NCI-H510A treated with DMSO at 0.1 percent for 48 hours (cell line): ENCODE results near the gene HM13.
"Not testable (repeated sequence)": the region's sequence is repeated elsewhere in the genome, so short reads cannot be mapped to it uniquely, and the experiment has no call there.

Source experiments
- DNase-seq: peaks from one replicate; lab custom pipeline; 2025; lab: John Stamatoyannopoulos, UW

Gene HM13

GRCh38 chr20:31543966-31544598 is 29.8 kb downstream of the HM13 start:
- no peak for DNase-seq

GRCh38 chr20:31544600-31544999 is 30.4 kb downstream of the HM13 start:
- DNase-seq: no peak

GRCh38 chr20:31545621-31546040 is 31.4 kb downstream of the HM13 start:
- not testable (repeated sequence) for DNase-seq

GRCh38 chr20:31547017-31547675 is 32.9 kb downstream of the HM13 start:
- peak; percentile 84 for DNase-seq

GRCh38 chr20:31547720-31548298 is 33.6 kb downstream of the HM13 start:
- DNase-seq: no peak

- DNase-seq: no peak
Observed at GRCh38 chr20:31548820-31549512, 34.7 kb downstream of the HM13 start.

GRCh38 chr20:31549513-31549880 is 35.3 kb downstream of the HM13 start:
- DNase-seq: no peak

GRCh38 chr20:31550099-31550498 is 35.9 kb downstream of the HM13 start:
- DNase-seq: no peak

GRCh38 chr20:31551163-31552081 is 37.2 kb downstream of the HM13 start:
- no peak for DNase-seq

- no peak for DNase-seq
Observed at GRCh38 chr20:31555203-31555775, 41.0 kb downstream of the HM13 start.

GRCh38 chr20:31559704-31560093 is 45.5 kb downstream of the HM13 start:
- no peak for DNase-seq

- DNase-seq: peak; percentile 52
Observed at GRCh38 chr20:31560094-31560745, 46.0 kb downstream of the HM13 start.

- DNase-seq: no peak
Observed at GRCh38 chr20:31560746-31561598, 46.7 kb downstream of the HM13 start.

- DNase-seq: peak; percentile 39
Observed at GRCh38 chr20:31562241-31562640, 48.0 kb downstream of the HM13 start.

- no peak for DNase-seq
Observed at GRCh38 chr20:31564284-31564683, 50.0 kb downstream of the HM13 start.

GRCh38 chr20:31565699-31566318 is 51.6 kb downstream of the HM13 start:
- DNase-seq: no peak

GRCh38 chr20:31566319-31566657 is 52.0 kb downstream of the HM13 start:
- DNase-seq: no peak

GRCh38 chr20:31566658-31567379 is 52.6 kb downstream of the HM13 start:
- peak; percentile 88 for DNase-seq

GRCh38 chr20:31567380-31567720 is 53.1 kb downstream of the HM13 start:
- no peak for DNase-seq
